Uterus (tissue), 4 donors: ENCODE results near the gene HAAO. TPM values are rescaled to one million over a fixed set of nuclear protein-coding genes. Genes with fewer than 3 reads are reported as not detected.

Source experiments
- DNase-seq, 2 donors: peaks; one replicate each; pipeline ENCODE4 v3.0.0-alpha.2; 2019 to 2020
- H3K27ac ChIP-seq, 2 donors: fragments of 200-600 bp; sonication (generic); 1 replicate in 1 of 2; 2 replicates in 1 of 2; pipeline ENCODE4 v1.5.1; 2016 to 2018
- H3K27me3 ChIP-seq, 2 donors: fragments of 200-600 bp; sonication (generic); one replicate each; pipeline ENCODE4 v1.5.1; 2018 to 2019; ENCODE audit warnings: control low read depth in 1 of 2
- H3K36me3 ChIP-seq, 2 donors: fragments of 200-600 bp; sonication (generic); one replicate each; pipeline ENCODE4 v1.5.1; 2019; ENCODE audit warnings: control low read depth in 1 of 2
- H3K4me1 ChIP-seq, 2 donors: fragments of 200-600 bp; sonication (generic); one replicate each; pipeline ENCODE4 v1.5.1; 2018 to 2019; ENCODE audit warnings: control low read depth in 1 of 2
- H3K4me3 ChIP-seq, 2 donors: fragments of 200-600 bp; sonication (generic); 1 replicate in 1 of 2; 2 replicates in 1 of 2; pipeline ENCODE4 v1.5.1; 2018 to 2019; ENCODE audit warnings: mild to moderate bottlenecking in 1 of 2
- H3K9me3 ChIP-seq, 2 donors: fragments of 200-600 bp; sonication (generic); one replicate each; pipeline ENCODE4 v1.5.1; 2019; ENCODE audit warnings: control low read depth in 1 of 2
- POLR2A ChIP-seq, 2 donors: fragments of 450-650 bp; IDR thresholded peaks; one replicate each; pipeline ENCODE4 v1.6.1; 2016; ENCODE audit warnings: antibody characterized with exemption in 2 of 2, mild to moderate bottlenecking in 1 of 2, moderate library complexity in 1 of 2
- intact Hi-C: fragments of 100-400 bp; cut with DNase I; formaldehyde crosslinking; loops from one replicate; pipeline ENCODE4 v1.15.1; 2023; ENCODE audit warnings: low total_unique reads
- total RNA-seq, 4 donors: library from RNA; depleted of rRNA in 3 of 4; stranded (reverse); fragments of >200 nt in 3 of 4; gene quantifications; one replicate each; pipeline versions ENCODE4 v1.1.0 to v1.2.4, GENCODE V29; 2014 to 2023
- TF ChIP-seq, protein P1 (sequence below), 4 experiments: fragments of 200-600 bp in 2 of 4; fragments of 450-650 bp in 2 of 4; sonication (generic) in 2 of 4; IDR thresholded peaks; one replicate each; pipeline ENCODE4 v1.5.1; 2016 to 2019; ENCODE audit warnings: antibody characterized with exemption in 4 of 4, mild to moderate bottlenecking in 2 of 4, moderate library complexity in 1 of 4
- donor health status: DM: yes; HTN: yes; CAD: no.

Gene HAAO
- total RNA-seq, 4 donors from 2014 or later: 3.1 to 25.1 (median 20.8) TPM

DNA sequence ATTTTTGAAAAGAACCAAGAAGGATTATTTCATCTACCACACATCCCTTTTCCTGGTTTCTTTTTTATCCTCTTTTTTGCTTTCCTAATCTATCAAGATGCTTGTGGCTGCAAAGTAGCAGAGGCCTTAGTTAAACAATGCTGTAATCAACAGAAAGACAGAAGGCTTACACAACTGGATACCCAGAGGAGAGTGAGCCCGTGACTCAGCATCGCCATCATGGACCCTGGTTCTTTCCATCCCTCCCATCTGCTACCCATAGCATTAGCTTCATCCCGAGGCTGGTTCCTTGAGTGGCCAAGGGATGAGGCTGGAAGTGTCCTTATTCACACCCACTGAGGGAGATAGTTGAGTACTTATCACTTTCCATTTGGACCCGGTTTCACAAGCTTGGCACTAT, 7.5 kb upstream of the HAAO start:
- DNase-seq: no peak
- H3K9me3 ChIP-seq: no peaks in the 10 kb centered on the region
- intact Hi-C loops: no loop called here
- no peaks in the 10 kb centered on the region for H3K27me3 ChIP-seq
- H3K27ac ChIP-seq: no peak overlapping the region
- no peak overlapping the region for H3K4me3 ChIP-seq
- no peak for TF ChIP-seq POLR2A (IDR thresholded peaks at IDR 0.05)
- TF ChIP-seq, protein P1, sequence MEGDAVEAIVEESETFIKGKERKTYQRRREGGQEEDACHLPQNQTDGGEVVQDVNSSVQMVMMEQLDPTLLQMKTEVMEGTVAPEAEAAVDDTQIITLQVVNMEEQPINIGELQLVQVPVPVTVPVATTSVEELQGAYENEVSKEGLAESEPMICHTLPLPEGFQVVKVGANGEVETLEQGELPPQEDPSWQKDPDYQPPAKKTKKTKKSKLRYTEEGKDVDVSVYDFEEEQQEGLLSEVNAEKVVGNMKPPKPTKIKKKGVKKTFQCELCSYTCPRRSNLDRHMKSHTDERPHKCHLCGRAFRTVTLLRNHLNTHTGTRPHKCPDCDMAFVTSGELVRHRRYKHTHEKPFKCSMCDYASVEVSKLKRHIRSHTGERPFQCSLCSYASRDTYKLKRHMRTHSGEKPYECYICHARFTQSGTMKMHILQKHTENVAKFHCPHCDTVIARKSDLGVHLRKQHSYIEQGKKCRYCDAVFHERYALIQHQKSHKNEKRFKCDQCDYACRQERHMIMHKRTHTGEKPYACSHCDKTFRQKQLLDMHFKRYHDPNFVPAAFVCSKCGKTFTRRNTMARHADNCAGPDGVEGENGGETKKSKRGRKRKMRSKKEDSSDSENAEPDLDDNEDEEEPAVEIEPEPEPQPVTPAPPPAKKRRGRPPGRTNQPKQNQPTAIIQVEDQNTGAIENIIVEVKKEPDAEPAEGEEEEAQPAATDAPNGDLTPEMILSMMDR (IDR thresholded peaks at IDR 0.05): no peak
- no peaks in the 10 kb centered on the region for H3K36me3 ChIP-seq
- no peaks in the 10 kb centered on the region for H3K4me1 ChIP-seq

- DNase-seq: no peak
- no peaks in the 10 kb centered on the region for H3K27me3 ChIP-seq
- H3K36me3 ChIP-seq: no peaks in the 10 kb centered on the region
- H3K4me3 ChIP-seq: no peak overlapping the region
- H3K4me1 ChIP-seq: no peaks in the 10 kb centered on the region
- H3K27ac ChIP-seq: no peak overlapping the region
- H3K9me3 ChIP-seq: no peaks in the 10 kb centered on the region
- intact Hi-C loops: no loop called here
- no peak for TF ChIP-seq POLR2A (IDR thresholded peaks at IDR 0.05)
- TF ChIP-seq, protein P1 (IDR thresholded peaks at IDR 0.05): no peak
These were observed 4.9 kb upstream of the HAAO start for GRCh38 chr2:42797281-42797680.

DNA sequence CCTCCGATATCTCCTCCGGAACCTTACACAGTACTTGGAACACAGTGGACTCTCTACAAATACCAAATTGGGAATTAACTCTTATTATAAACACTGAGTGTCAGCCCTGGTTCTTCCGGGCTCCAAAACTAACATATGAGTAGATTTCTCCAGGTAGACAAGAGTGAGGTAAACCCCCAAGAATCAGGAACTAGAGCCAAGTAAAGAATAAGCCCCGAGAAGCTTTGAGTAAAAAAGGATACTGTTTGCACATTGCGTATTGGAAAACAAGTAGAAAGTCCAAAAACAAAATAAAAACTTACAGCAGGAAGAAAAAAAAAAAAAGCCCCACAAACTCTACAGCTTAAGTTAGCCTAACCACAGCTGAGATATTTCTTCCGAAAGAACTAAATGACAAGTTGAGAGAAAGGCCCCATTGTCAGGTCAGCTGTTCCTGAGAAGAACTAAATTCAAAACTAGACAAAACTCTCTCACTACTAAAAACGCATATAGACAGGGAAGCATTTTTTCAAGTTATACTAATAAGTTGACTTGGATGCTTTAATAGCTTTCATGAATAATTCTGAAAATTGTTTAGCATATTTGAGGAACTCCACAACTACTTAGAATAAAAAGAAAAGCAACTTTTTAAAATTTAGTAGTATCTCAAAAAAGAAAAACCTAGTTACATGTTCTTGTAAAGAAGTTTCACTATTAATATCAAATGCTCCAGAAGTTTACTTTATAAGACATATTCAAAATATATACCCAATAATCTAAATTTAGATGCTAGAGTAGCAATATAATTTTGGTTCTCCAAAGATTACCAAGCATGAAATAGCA, 4.3 kb upstream of the HAAO start:
- intact Hi-C loops: no loop called here
- no peak for DNase-seq
- Histone ChIP-seq H3K4me3 (no peak overlapping the region), H3K4me1 (no peaks in the 10 kb centered on the region), H3K9me3 (no peaks in the 10 kb centered on the region), H3K36me3 (no peaks in the 10 kb centered on the region), H3K27me3 (no peaks in the 10 kb centered on the region), H3K27ac (no peak overlapping the region)
- TF ChIP-seq POLR2A (IDR thresholded peaks at IDR 0.05): no peak
- TF ChIP-seq, protein P1 (IDR thresholded peaks at IDR 0.05): no peak

GRCh38 chr2:42795841-42796301, 3.5 kb upstream of the HAAO start:
- intact Hi-C loops: no loop called here
- H3K4me1 ChIP-seq: no peaks in the 10 kb centered on the region
- no peaks in the 10 kb centered on the region for H3K36me3 ChIP-seq
- H3K4me3 ChIP-seq: no peak overlapping the region
- H3K27ac ChIP-seq: no peak overlapping the region
- no peaks in the 10 kb centered on the region for H3K9me3 ChIP-seq
- no peak for TF ChIP-seq POLR2A (IDR thresholded peaks at IDR 0.05)
- TF ChIP-seq, protein P1 (IDR thresholded peaks at IDR 0.05): no peak
- no peaks in the 10 kb centered on the region for H3K27me3 ChIP-seq
- DNase-seq: no peak

- DNase-seq: no peak
- intact Hi-C loops: no loop called here
- Histone ChIP-seq H3K36me3 (no peaks in the 10 kb centered on the region), H3K27me3 (no peaks in the 10 kb centered on the region), H3K27ac (no peak overlapping the region), H3K9me3 (no peaks in the 10 kb centered on the region), H3K4me3 (no peak overlapping the region), H3K4me1 (no peaks in the 10 kb centered on the region)
- TF ChIP-seq, protein P1 (IDR thresholded peaks at IDR 0.05): no peak
- no peak for TF ChIP-seq POLR2A (IDR thresholded peaks at IDR 0.05)
These were observed 2.9 kb upstream of the HAAO start for GRCh38 chr2:42795275-42795674.
